ENCODE measurements around the gene MBOAT7. TPM values are rescaled to one million over a fixed set of nuclear protein-coding genes. Genes with fewer than 3 reads are reported as not detected.
"Not testable (repeated sequence)": the region's sequence is repeated elsewhere in the genome, so short reads cannot be mapped to it uniquely, and the experiment has no call there.

MBOAT7 gene
- total and polyA plus RNA-seq, 2 experiments from 2014 or later = 109 to 133 TPM

GRCh38 chr19:54218960-54219661 is 29.7 kb upstream of the MBOAT7 start:
- no peak overlapping the region for H3K9ac ChIP-seq
- H3K9me2 ChIP-seq (ENCODE audit: insufficient read depth) = no peaks in the 10 kb centered on the region
- DNase-seq = no peak
- H4K20me1 ChIP-seq (ENCODE audit: insufficient read depth) = no peaks in the 10 kb centered on the region
- no peak overlapping the region for H3K4me3 ChIP-seq
- in situ Hi-C loops (cut with MboI) = no loop called here
- no peaks in the 10 kb centered on the region for H3K27me3 ChIP-seq (replicated peaks; ENCODE audit: insufficient read depth)
- no peaks in the 10 kb centered on the region for H3K36me3 ChIP-seq (ENCODE audit: low read depth)
- H3F3A ChIP-seq (ENCODE audit: insufficient read depth) = no peaks in the 10 kb centered on the region
- WGBS, 2 experiments (ENCODE audit: low coverage in 1 of 2, low lambda C conversion rate in 2 of 2, missing lambda C conversion rate in 2 of 2) = 86 to 87% methylated on average over 27 of the region's 27 CpGs
- no peaks in the 10 kb centered on the region for H3K4me1 ChIP-seq (ENCODE audit: insufficient read depth)
- TF ChIP-seq EZH2 (IDR thresholded peaks at IDR 0.05; ENCODE audit: insufficient read depth, poor library complexity, severe bottlenecking) = no peak
- TF ChIP-seq EZH2phosphoT487 (IDR thresholded peaks at IDR 0.05; ENCODE audit: insufficient read depth, low read depth) = no peak
- H3K9me3 ChIP-seq (ENCODE audit: low read depth) = no peaks in the 10 kb centered on the region
- no peak overlapping the region for H3K4me2 ChIP-seq (ENCODE audit: unreplicated experiment)
- no peaks in the 10 kb centered on the region for H3K79me2 ChIP-seq (ENCODE audit: insufficient read depth)
- no peak overlapping the region for H3K27ac ChIP-seq
- H2AFZ ChIP-seq = no peak overlapping the region

DNA sequence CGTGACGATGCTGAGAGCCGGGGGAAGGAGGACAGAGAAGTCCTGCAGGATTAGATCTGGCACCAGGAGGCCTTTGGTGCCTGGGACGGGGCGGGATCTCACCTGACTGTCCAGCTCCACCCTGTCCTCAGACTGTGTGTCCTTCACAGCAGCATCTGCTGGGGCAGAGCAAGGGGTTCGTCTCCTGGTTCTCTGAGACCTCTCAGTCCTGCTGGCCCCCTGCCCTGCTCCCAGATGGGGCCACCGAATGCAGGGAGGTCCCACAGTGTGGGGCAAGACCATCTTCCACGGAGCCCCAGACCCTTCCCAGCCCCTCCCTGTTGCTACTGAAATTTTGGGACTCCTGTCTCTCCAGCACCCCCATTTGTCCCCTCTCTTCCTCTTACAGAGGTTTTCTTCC is 28.9 kb upstream of the MBOAT7 start:
- WGBS, 2 experiments (ENCODE audit: low coverage in 1 of 2, low lambda C conversion rate in 2 of 2, missing lambda C conversion rate in 2 of 2) = 50 to 61% methylated on average over 6 to 7 of the region's 8 CpGs
- no peak for TF ChIP-seq EZH2phosphoT487 (IDR thresholded peaks at IDR 0.05; ENCODE audit: insufficient read depth, low read depth)
- no peak for TF ChIP-seq EZH2 (IDR thresholded peaks at IDR 0.05; ENCODE audit: insufficient read depth, poor library complexity, severe bottlenecking)

GRCh38 chr19:54217517-54218247 is 28.3 kb upstream of the MBOAT7 start:
- H4K20me1 ChIP-seq (ENCODE audit: insufficient read depth); DNase-seq; H3K79me2 ChIP-seq (ENCODE audit: insufficient read depth); H3K9me2 ChIP-seq (ENCODE audit: insufficient read depth); H3K9me3 ChIP-seq (ENCODE audit: low read depth); H3K4me3 ChIP-seq; H3K27ac ChIP-seq; in situ Hi-C loops (cut with MboI); H3K27me3 ChIP-seq (replicated peaks; ENCODE audit: insufficient read depth); H3F3A ChIP-seq (ENCODE audit: insufficient read depth); H3K4me2 ChIP-seq (ENCODE audit: unreplicated experiment); H3K9ac ChIP-seq; H2AFZ ChIP-seq; H3K36me3 ChIP-seq (ENCODE audit: low read depth); H3K4me1 ChIP-seq (ENCODE audit: insufficient read depth): not testable (repeated sequence)
- 63 to 65% methylated on average over 17 to 18 of the region's 20 CpGs for WGBS, 2 experiments (ENCODE audit: low coverage in 1 of 2, low lambda C conversion rate in 2 of 2, missing lambda C conversion rate in 2 of 2)

More for the DNA sequence above, 28.9 kb upstream of the MBOAT7 start:
- Histone ChIP-seq H3K27me3 (replicated peaks; ENCODE audit: insufficient read depth) (no peaks in the 10 kb centered on the region), H2AFZ (no peak overlapping the region), H3K9me3 (ENCODE audit: low read depth) (no peaks in the 10 kb centered on the region), H3K27ac (no peak overlapping the region), H3F3A (ENCODE audit: insufficient read depth) (no peaks in the 10 kb centered on the region), H3K4me3 (no peak overlapping the region), H4K20me1 (ENCODE audit: insufficient read depth) (no peaks in the 10 kb centered on the region), H3K4me2 (ENCODE audit: unreplicated experiment) (no peak overlapping the region), H3K36me3 (ENCODE audit: low read depth) (no peaks in the 10 kb centered on the region), H3K79me2 (ENCODE audit: insufficient read depth) (no peaks in the 10 kb centered on the region), H3K9ac (no peak overlapping the region), H3K4me1 (ENCODE audit: insufficient read depth) (no peaks in the 10 kb centered on the region), H3K9me2 (ENCODE audit: insufficient read depth) (no peaks in the 10 kb centered on the region)
- in situ Hi-C loops (cut with MboI) = no loop called here
- no peak for DNase-seq

- WGBS, 2 experiments (ENCODE audit: low coverage in 1 of 2, low lambda C conversion rate in 2 of 2, missing lambda C conversion rate in 2 of 2) = 88 to 92% methylated on average over 9 of the region's 9 CpGs
Measured at GRCh38 chr19:54216869-54217268, 27.5 kb upstream of the MBOAT7 start.

GRCh38 chr19:54214734-54215133 is 25.4 kb upstream of the MBOAT7 start:
- 84 to 91% methylated on average over 7 to 19 of the region's 19 CpGs for WGBS, 2 experiments (ENCODE audit: low coverage in 1 of 2, low lambda C conversion rate in 2 of 2, missing lambda C conversion rate in 2 of 2)
- H4K20me1 ChIP-seq (ENCODE audit: insufficient read depth); H3K4me1 ChIP-seq (ENCODE audit: insufficient read depth); H3K9me2 ChIP-seq (ENCODE audit: insufficient read depth); DNase-seq; H3K36me3 ChIP-seq (ENCODE audit: low read depth); H3F3A ChIP-seq (ENCODE audit: insufficient read depth); H3K4me3 ChIP-seq; H3K27ac ChIP-seq; H3K9ac ChIP-seq; in situ Hi-C loops (cut with MboI); H3K4me2 ChIP-seq (ENCODE audit: unreplicated experiment); H3K27me3 ChIP-seq (replicated peaks; ENCODE audit: insufficient read depth); H2AFZ ChIP-seq; H3K9me3 ChIP-seq (ENCODE audit: low read depth): not testable (repeated sequence)
- H3K79me2 ChIP-seq (ENCODE audit: insufficient read depth) = peaks cover 27% of the 10 kb centered on the region; the same call in 1 of the 2 replicates

More at GRCh38 chr19:54216869-54217268, 27.5 kb upstream of the MBOAT7 start:
- Histone ChIP-seq H3K9me3 (ENCODE audit: low read depth) (no peaks in the 10 kb centered on the region), H3K9ac (no peak overlapping the region), H4K20me1 (ENCODE audit: insufficient read depth) (no peaks in the 10 kb centered on the region), H3K36me3 (ENCODE audit: low read depth) (no peaks in the 10 kb centered on the region), H3K4me1 (ENCODE audit: insufficient read depth) (no peaks in the 10 kb centered on the region), H3K27me3 (replicated peaks; ENCODE audit: insufficient read depth) (no peaks in the 10 kb centered on the region), H3K9me2 (ENCODE audit: insufficient read depth) (no peaks in the 10 kb centered on the region), H2AFZ (no peak overlapping the region), H3F3A (ENCODE audit: insufficient read depth) (no peaks in the 10 kb centered on the region), H3K4me2 (ENCODE audit: unreplicated experiment) (no peak overlapping the region), H3K27ac (no peak overlapping the region), H3K79me2 (ENCODE audit: insufficient read depth) (peaks cover 12% of the 10 kb centered on the region; the same call in 1 of the 2 replicates), H3K4me3 (no peak overlapping the region)
- no peak for DNase-seq
- TF ChIP-seq EZH2phosphoT487 (IDR thresholded peaks at IDR 0.05; ENCODE audit: insufficient read depth, low read depth) (no peak), EZH2 (IDR thresholded peaks at IDR 0.05; ENCODE audit: insufficient read depth, poor library complexity, severe bottlenecking) (no peak)
- in situ Hi-C loops (cut with MboI) = no loop called here

- H3K9ac ChIP-seq; H3K27ac ChIP-seq; H3K36me3 ChIP-seq (ENCODE audit: low read depth); in situ Hi-C loops (cut with MboI); DNase-seq; H4K20me1 ChIP-seq (ENCODE audit: insufficient read depth); H3K27me3 ChIP-seq (replicated peaks; ENCODE audit: insufficient read depth); H3F3A ChIP-seq (ENCODE audit: insufficient read depth); H3K4me1 ChIP-seq (ENCODE audit: insufficient read depth); H2AFZ ChIP-seq; H3K9me2 ChIP-seq (ENCODE audit: insufficient read depth); H3K9me3 ChIP-seq (ENCODE audit: low read depth); H3K4me2 ChIP-seq (ENCODE audit: unreplicated experiment); H3K4me3 ChIP-seq: not testable (repeated sequence)
- peaks cover 32% of the 10 kb centered on the region for H3K79me2 ChIP-seq (ENCODE audit: insufficient read depth)
- WGBS, 2 experiments (ENCODE audit: low coverage in 1 of 2, low lambda C conversion rate in 2 of 2, missing lambda C conversion rate in 2 of 2) = 60 to 78% methylated on average over 3 to 5 of the region's 5 CpGs
Measured at GRCh38 chr19:54214217-54214616, 24.8 kb upstream of the MBOAT7 start.

All from GM23248 (cell line).